Esophagus muscularis mucosa (tissue), 4 donors: ENCODE data around the gene OTUD6A. TPM values are rescaled to one million over a fixed set of nuclear protein-coding genes. Genes with fewer than 3 reads are reported as not detected.

ENCODE experiments used
- DNase-seq: peaks from one replicate; pipeline ENCODE4 v3.0.0-alpha.2; 2017; ENCODE audit errors: extremely low spot score
- H3K27ac ChIP-seq, 4 donors: fragments of 200-600 bp; sonication (generic); replicated peaks in 1 of 4; 1 replicate in 3 of 4; 2 replicates in 1 of 4; pipeline ENCODE4 v1.5.1; 2016 to 2019; ENCODE audit warnings: mild to moderate bottlenecking in 1 of 4
- H3K27me3 ChIP-seq, 4 donors: fragments of 200-600 bp; sonication (generic); one replicate each; pipeline versions ENCODE4 v1.5.1 to v1.6.0; 2016 to 2019
- H3K36me3 ChIP-seq, 4 donors: fragments of 200-600 bp; sonication (generic); one replicate each; pipeline ENCODE4 v1.5.1; 2016 to 2019
- H3K4me1 ChIP-seq, 4 donors: fragments of 200-600 bp; sonication (generic); one replicate each; pipeline ENCODE4 v1.5.1; 2016 to 2019
- H3K4me3 ChIP-seq, 4 donors: fragments of 200-600 bp; sonication (generic); 1 replicate in 2 of 4; 2 replicates in 2 of 4; pipeline ENCODE4 v1.5.1; 2016 to 2019; ENCODE audit warnings: mild to moderate bottlenecking in 4 of 4, moderate library complexity in 1 of 4
- H3K9me3 ChIP-seq, 4 donors: fragments of 200-600 bp; sonication (generic); 1 replicate in 3 of 4; 2 replicates in 1 of 4; pipeline ENCODE4 v1.5.1; 2016 to 2019
- EP300 ChIP-seq: sonication (generic); formaldehyde crosslinking; IDR thresholded peaks from one replicate; pipeline ENCODE4 v1.6.1; 2017; ENCODE audit warnings: antibody characterized with exemption
- POLR2A ChIP-seq: fragments of 450-650 bp; IDR thresholded peaks from one replicate; pipeline ENCODE4 v1.6.1; 2017; ENCODE audit warnings: antibody characterized with exemption, moderate library complexity, mild to moderate bottlenecking, low read depth
- POLR2AphosphoS5 ChIP-seq, 2 donors: sonication (generic); formaldehyde crosslinking; IDR thresholded peaks; one replicate each; pipeline ENCODE4 v1.6.1; 2017; ENCODE audit warnings: antibody characterized with exemption in 2 of 2
- WGBS: methylation state at CpG from one replicate; pipeline ENCODE4 v1.1.5; 2018; 5-methylcytosine and 5-hydroxymethylcytosine counted together
- intact Hi-C: fragments of 100-400 bp; cut with DNase I; formaldehyde crosslinking; loops from one replicate; pipeline ENCODE4 v1.15.1; 2023
- total RNA-seq, 4 donors: library from RNA; depleted of rRNA; stranded (reverse); fragments of >200 nt; gene quantifications; one replicate each; pipeline versions ENCODE4 v1.1.0 to v1.2.1, GENCODE V29; 2016
- TF ChIP-seq, protein P1 (sequence below), 3 experiments: fragments of 200-600 bp in 2 of 3; fragments of 450-650 bp in 1 of 3; sonication (generic) in 2 of 3; IDR thresholded peaks; one replicate each; pipeline ENCODE4 v1.5.1; 2017 to 2019; ENCODE audit warnings: antibody characterized with exemption in 3 of 3, mild to moderate bottlenecking in 2 of 3, moderate library complexity in 1 of 3

The OTUD6A gene
- total RNA-seq, 4 donors from 2014 or later: not detected

DNA sequence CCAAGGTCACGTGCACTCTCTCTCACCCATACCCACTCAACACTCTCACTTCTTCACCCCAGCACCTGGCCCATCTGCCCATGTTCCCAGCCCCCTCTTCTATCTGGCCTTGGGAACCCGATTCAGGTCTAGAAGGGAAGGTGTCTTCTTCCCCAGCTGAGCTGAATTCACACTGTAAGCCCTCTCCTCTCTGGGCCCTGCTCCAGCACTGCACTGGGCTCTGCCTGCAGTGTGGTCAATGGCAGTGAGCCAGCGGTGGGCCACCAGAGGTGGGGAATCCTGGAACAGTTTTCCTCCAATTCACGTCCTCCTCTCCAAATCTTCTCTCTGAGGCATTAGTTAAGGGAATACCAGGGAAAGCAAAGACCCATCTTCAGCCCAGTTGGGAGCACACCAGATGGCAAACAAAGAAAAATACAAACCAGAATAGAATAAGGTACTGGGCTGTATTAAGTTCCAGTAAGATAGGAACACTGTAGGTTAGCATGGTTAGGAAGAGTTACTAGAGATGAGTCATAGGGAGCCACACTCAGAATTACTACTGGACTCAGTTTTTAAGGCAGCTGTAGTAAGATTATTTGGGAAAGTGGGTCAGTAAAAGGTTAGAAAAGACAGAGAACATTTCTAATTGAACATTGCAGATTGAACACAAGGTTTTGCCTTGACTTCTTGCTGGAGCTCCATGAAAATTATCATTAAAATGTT is 17.6 kb upstream of the OTUD6A start:
- TF ChIP-seq, protein P1, sequence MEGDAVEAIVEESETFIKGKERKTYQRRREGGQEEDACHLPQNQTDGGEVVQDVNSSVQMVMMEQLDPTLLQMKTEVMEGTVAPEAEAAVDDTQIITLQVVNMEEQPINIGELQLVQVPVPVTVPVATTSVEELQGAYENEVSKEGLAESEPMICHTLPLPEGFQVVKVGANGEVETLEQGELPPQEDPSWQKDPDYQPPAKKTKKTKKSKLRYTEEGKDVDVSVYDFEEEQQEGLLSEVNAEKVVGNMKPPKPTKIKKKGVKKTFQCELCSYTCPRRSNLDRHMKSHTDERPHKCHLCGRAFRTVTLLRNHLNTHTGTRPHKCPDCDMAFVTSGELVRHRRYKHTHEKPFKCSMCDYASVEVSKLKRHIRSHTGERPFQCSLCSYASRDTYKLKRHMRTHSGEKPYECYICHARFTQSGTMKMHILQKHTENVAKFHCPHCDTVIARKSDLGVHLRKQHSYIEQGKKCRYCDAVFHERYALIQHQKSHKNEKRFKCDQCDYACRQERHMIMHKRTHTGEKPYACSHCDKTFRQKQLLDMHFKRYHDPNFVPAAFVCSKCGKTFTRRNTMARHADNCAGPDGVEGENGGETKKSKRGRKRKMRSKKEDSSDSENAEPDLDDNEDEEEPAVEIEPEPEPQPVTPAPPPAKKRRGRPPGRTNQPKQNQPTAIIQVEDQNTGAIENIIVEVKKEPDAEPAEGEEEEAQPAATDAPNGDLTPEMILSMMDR (IDR thresholded peaks at IDR 0.05): no peak
- TF ChIP-seq POLR2A (no peak), EP300 (no peak), POLR2AphosphoS5 (IDR thresholded peaks at IDR 0.05) (no peak)
- Histone ChIP-seq H3K4me3 (no peak overlapping the region), H3K27ac (no peak overlapping the region), H3K27me3 (peaks cover 0 to 5% (median 0%) of the 10 kb centered on the region in 4 donors), H3K9me3 (no peaks in the 10 kb centered on the region), H3K4me1 (no peaks in the 10 kb centered on the region), H3K36me3 (no peaks in the 10 kb centered on the region)
- intact Hi-C loops: no loop called here
- DNase-seq: no peak
- WGBS: 88% methylated on average over 4 of the region's 4 CpGs

GRCh38 chrX:70046978-70047377 is 15.3 kb upstream of the OTUD6A start:
- no peak for DNase-seq
- Histone ChIP-seq H3K4me1 (no peaks in the 10 kb centered on the region), H3K9me3 (no peaks in the 10 kb centered on the region), H3K27me3 (peaks cover 0 to 5% (median 0%) of the 10 kb centered on the region in 4 donors), H3K27ac (no peak overlapping the region), H3K4me3 (no peak overlapping the region), H3K36me3 (no peaks in the 10 kb centered on the region)
- TF ChIP-seq POLR2A: no peak
- TF ChIP-seq, protein P1 (IDR thresholded peaks at IDR 0.05): no peak
- TF ChIP-seq POLR2AphosphoS5 (IDR thresholded peaks at IDR 0.05): no peak
- no peak for TF ChIP-seq EP300
- intact Hi-C loops: no loop called here

- 76% methylated on average over 3 of the region's 3 CpGs for WGBS
- no peak for DNase-seq
- no peaks in the 10 kb centered on the region for H3K9me3 ChIP-seq
- TF ChIP-seq EP300 (no peak), POLR2A (no peak), POLR2AphosphoS5 (IDR thresholded peaks at IDR 0.05) (no peak)
- TF ChIP-seq, protein P1 (IDR thresholded peaks at IDR 0.05): no peak
- no peaks in the 10 kb centered on the region for H3K4me1 ChIP-seq
- no peak overlapping the region for H3K27ac ChIP-seq
- H3K36me3 ChIP-seq: no peaks in the 10 kb centered on the region
- H3K4me3 ChIP-seq: no peak overlapping the region
- H3K27me3 ChIP-seq: peaks cover 0 to 5% (median 0%) of the 10 kb centered on the region in 4 donors
- intact Hi-C loops: no loop called here
Measured at GRCh38 chrX:70049406-70049805, 12.9 kb upstream of the OTUD6A start.

- Histone ChIP-seq H3K27ac (no peak within 1 kb of the TSS), H3K4me1 (no peaks in the 10 kb centered on the region), H3K4me3 (no peak within 1 kb of the TSS), H3K27me3 (peaks cover 0 to 5% (median 0%) of the 10 kb centered on the region in 4 donors), H3K36me3 (no peaks in the 10 kb centered on the region), H3K9me3 (no peaks in the 10 kb centered on the region)
- 72% methylated on average over 4 of the region's 4 CpGs for WGBS
- TF ChIP-seq, protein P1 (IDR thresholded peaks at IDR 0.05): no peak
- TF ChIP-seq POLR2A (no peak), POLR2AphosphoS5 (IDR thresholded peaks at IDR 0.05) (no peak)
- no peak for DNase-seq
- intact Hi-C loops: no loop called here
Measured at GRCh38 chrX:70049925-70050324, 12.3 kb upstream of the OTUD6A start, which contains the start of gene AWAT2. Gene AWAT2 (minus strand): TSS chrX:70049938. CDS start chrX:70049932, 6 bp downstream.
